Activated naive CD4-positive, alpha-beta T cell treated with anti-CD3 and anti-CD28 coated beads for 36 hours (primary cell): ENCODE measurements around the gene NT5DC1. TPM values are rescaled to one million over a fixed set of nuclear protein-coding genes. Genes with fewer than 3 reads are reported as not detected.
"Not testable (repeated sequence)": the region's sequence is repeated elsewhere in the genome, so short reads cannot be mapped to it uniquely, and the experiment has no call there.

Experiments used
- CTCF ChIA-PET: fragments of 350-600 bp; sonication (Branson Sonifier 250); formaldehyde crosslinking; loops from one replicate; lab custom pipeline; 2021; ENCODE audit warnings: antibody characterized with exemption; lab: Charles Lee
- DNase-seq: peaks from one replicate; pipeline ENCODE4 v3.0.0-alpha.2; 2020
- H3K27ac Mint-ChIP-seq: one replicate; pipeline ENCODE4 v1.8.0; 2021; ENCODE audit warnings: mild to moderate bottlenecking, mixed read lengths
- H3K27me3 Mint-ChIP-seq: one replicate; pipeline ENCODE4 v1.8.0; 2021; ENCODE audit warnings: low read depth, mixed read lengths
- H3K36me3 Mint-ChIP-seq: one replicate; pipeline ENCODE4 v1.8.0; 2021; ENCODE audit warnings: low read depth, mixed read lengths
- H3K4me1 Mint-ChIP-seq: one replicate; pipeline ENCODE4 v1.8.0; 2021; ENCODE audit warnings: low read depth, mixed read lengths
- H3K4me3 Mint-ChIP-seq: one replicate; pipeline ENCODE4 v1.8.0; 2021; ENCODE audit warnings: mild to moderate bottlenecking, moderate library complexity, mixed read lengths
- H3K9me3 Mint-ChIP-seq: one replicate; pipeline ENCODE4 v1.8.0; 2021; ENCODE audit warnings: mixed read lengths
- intact Hi-C: fragments of 100-400 bp; cut with micrococcal nuclease; formaldehyde crosslinking; loops from one replicate; pipeline ENCODE4 v1.15.1; 2023
- total RNA-seq, 2 experiments: library from RNA; stranded (reverse); gene quantifications; one replicate each; pipeline ENCODE4 v1.2.3, GENCODE V29; 2021

The NT5DC1 gene
- total RNA-seq, 2 experiments from 2014 or later: 59.7 to 62.6 TPM

DNA sequence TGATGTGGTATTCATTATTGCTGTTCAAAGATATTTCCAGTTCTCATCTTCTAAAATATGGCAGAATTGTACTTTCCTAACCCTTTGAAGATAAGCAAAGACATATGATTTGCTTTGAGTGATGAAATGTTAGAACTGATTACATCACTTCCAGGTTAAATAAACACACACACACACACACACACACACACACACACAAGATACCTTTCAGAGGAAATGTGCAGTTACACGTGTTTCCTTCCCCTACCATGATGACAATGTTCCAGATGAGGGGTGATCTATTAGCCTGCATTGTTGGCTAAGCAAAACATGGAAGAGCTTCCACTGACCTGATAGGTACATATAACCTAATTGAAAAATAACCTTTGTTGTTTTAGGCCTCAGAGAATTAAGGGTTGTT is 28.3 kb upstream of the NT5DC1 start:
- intact Hi-C loops: loop anchor here (2.0 kb wide), 1 partner anchor 62 kb away; no protein-coding TSS in a partner anchor
- peaks cover 3% of the 10 kb centered on the region for H3K4me1 Mint-ChIP-seq
- H3K36me3 Mint-ChIP-seq: no peaks in the 10 kb centered on the region
- no peaks in the 10 kb centered on the region for H3K27me3 Mint-ChIP-seq
- no peaks in the 10 kb centered on the region for H3K9me3 Mint-ChIP-seq
- CTCF ChIA-PET: interaction anchor here (0.6 kb wide), 1 partner anchor 47 kb away, joined by 3 read pairs; no protein-coding TSS in a partner anchor
- no peak for DNase-seq
- no peak overlapping the region for H3K4me3 Mint-ChIP-seq
- no peak overlapping the region for H3K27ac Mint-ChIP-seq

DNA sequence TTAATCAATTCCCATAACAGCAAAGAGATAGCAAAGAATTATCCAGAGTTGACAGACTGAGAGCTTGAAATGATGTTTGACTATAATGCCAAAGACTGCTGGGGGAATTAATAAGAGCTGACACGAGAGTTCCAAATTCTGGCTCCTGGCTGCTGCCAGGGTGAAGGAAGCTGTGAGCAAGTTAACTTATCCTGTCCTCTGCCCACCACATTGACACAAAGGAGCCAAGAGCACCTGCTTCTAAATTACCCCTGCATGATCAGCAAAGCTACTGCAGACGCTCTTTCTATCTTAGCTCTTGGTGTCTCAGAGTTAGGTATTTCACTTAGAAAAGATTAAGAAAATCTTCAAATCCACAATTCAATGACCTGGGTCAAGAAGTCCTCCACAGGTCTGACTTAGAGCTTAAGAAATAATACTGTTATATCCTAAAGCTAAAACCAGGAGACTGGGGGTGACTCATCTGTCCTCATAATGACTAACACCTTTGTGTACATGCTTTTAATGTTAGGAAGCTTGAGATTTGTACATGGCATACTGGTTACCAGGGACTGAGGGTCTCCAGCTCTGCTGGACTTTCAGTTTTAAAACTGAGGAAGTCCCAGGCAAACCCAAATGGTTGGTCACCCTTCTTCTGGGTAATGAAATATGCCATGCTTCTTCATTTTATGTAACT is 26.8 kb upstream of the NT5DC1 start:
- no peak for DNase-seq
- H3K9me3 Mint-ChIP-seq: no peaks in the 10 kb centered on the region
- H3K36me3 Mint-ChIP-seq: no peaks in the 10 kb centered on the region
- H3K4me1 Mint-ChIP-seq: peaks cover 3% of the 10 kb centered on the region
- CTCF ChIA-PET: no interaction called here
- intact Hi-C loops: loop anchor here (2.0 kb wide), 1 partner anchor 63 kb away; no protein-coding TSS in a partner anchor
- no peaks in the 10 kb centered on the region for H3K27me3 Mint-ChIP-seq
- H3K4me3 Mint-ChIP-seq: no peak overlapping the region
- H3K27ac Mint-ChIP-seq: no peak overlapping the region

DNA sequence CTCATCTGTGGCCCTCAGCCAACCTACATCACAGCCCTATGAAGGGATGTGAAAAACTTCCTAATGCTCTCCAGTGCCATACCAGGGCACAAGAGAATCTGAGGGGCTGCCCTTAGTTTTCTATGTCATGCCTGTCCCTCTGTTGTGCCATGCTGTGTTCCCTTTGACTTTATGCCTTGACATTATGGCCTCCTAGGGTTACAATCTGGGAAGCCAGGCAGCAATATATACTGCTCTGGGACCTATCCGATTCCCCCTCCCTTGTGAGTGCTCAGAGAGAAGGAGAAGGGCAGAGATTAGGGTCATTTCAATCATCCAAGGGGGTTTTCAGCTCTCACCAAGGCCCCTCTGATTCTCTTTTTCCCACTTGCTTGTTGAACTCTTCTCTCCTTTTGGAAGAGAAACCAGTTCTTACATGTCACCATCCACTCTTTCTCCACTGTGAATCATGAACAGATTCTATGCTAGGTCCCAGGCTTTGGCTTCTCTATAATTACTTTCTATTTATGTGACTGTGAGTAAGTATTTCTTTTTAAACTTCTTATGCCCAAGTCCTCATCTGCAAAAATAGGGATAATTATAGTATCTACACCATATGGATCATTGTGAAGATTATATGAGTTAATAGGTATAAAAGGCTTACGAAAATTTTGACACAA is 25.8 kb upstream of the NT5DC1 start:
- CTCF ChIA-PET: interaction anchor here (0.7 kb wide), 1 partner anchor 204 kb away, joined by 3 read pairs; no protein-coding TSS in a partner anchor
- Mint-ChIP-seq H3K4me3 (no peak overlapping the region), H3K9me3 (no peaks in the 10 kb centered on the region), H3K27me3 (no peaks in the 10 kb centered on the region), H3K4me1 (peaks cover 3% of the 10 kb centered on the region), H3K36me3 (no peaks in the 10 kb centered on the region), H3K27ac (no peak overlapping the region)
- intact Hi-C loops: no loop called here
- DNase-seq: no peak

DNA sequence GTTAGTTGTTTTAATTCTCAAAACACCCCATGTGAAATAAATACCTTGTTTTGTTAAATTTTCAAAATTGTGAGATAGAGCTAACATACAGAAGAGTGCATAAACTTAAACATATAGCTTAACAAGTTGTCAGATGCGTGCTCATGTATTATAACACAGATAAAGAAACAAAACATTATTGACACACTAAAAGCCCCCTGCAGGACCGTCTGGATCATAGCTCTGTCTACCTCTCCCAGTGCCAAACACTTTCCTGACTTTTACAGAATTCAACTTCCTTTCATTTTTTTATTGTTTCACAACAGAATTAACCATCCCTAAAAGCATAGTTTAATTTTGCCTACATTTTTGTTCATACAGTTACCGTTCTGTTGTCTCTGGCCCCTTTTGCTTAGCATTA is 22.1 kb upstream of the NT5DC1 start:
- H3K9me3 Mint-ChIP-seq: no peaks in the 10 kb centered on the region
- CTCF ChIA-PET: no interaction called here
- intact Hi-C loops: no loop called here
- no peak overlapping the region for H3K27ac Mint-ChIP-seq
- H3K36me3 Mint-ChIP-seq: no peaks in the 10 kb centered on the region
- no peak for DNase-seq
- H3K4me3 Mint-ChIP-seq: no peak overlapping the region
- H3K4me1 Mint-ChIP-seq: no peaks in the 10 kb centered on the region
- H3K27me3 Mint-ChIP-seq: peaks cover 8% of the 10 kb centered on the region

DNA sequence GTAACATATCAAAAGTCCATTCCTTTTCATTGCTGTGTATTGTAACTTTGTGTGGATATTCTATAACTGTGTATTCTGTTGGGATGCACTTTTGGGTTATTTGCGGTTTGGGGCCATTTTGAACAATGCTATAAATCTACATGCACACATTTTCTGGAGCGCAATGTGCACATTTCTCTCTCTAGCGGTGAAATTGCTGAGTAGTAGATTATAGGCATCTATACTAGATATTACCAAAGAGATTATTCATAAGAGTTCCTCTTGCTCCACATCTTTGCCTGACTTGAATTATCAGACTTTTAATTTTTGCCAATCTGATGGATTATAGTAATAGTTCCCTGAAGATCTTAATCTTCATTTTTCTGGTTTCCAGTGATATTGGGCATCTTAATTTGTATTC is 21.7 kb upstream of the NT5DC1 start:
- no peak overlapping the region for H3K27ac Mint-ChIP-seq
- H3K27me3 Mint-ChIP-seq: peaks cover 8% of the 10 kb centered on the region
- no peaks in the 10 kb centered on the region for H3K9me3 Mint-ChIP-seq
- no peak overlapping the region for H3K4me3 Mint-ChIP-seq
- intact Hi-C loops: no loop called here
- CTCF ChIA-PET: no interaction called here
- no peaks in the 10 kb centered on the region for H3K4me1 Mint-ChIP-seq
- DNase-seq: no peak
- H3K36me3 Mint-ChIP-seq: no peaks in the 10 kb centered on the region

DNA sequence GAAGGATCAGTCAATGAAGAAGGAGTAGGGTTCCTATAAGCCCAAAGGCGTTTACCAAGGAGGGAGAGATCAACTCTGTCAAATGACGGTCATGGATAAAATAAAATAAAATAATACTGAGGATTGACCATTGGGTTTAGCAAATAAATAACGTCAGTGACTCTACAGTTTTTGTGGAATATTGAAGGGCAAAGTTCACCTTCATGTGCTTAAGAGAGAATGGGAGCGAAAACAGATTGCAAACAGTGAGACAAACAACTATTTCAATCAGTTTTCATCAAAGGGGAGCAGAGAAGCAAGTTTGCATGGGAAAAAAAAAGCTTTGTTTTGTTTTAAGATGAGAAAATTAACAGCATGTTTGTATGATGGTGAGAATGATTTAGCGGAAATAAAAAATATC is 17.6 kb upstream of the NT5DC1 start:
- CTCF ChIA-PET: interaction anchor here (0.7 kb wide), 1 partner anchor 135 kb away, joined by 3 read pairs; no protein-coding TSS in a partner anchor
- H3K27ac Mint-ChIP-seq: no peak overlapping the region
- no peak overlapping the region for H3K4me3 Mint-ChIP-seq
- no peak for DNase-seq
- no peaks in the 10 kb centered on the region for H3K36me3 Mint-ChIP-seq
- peaks cover 8% of the 10 kb centered on the region for H3K27me3 Mint-ChIP-seq
- intact Hi-C loops: no loop called here
- H3K9me3 Mint-ChIP-seq: no peaks in the 10 kb centered on the region
- H3K4me1 Mint-ChIP-seq: no peaks in the 10 kb centered on the region

DNA sequence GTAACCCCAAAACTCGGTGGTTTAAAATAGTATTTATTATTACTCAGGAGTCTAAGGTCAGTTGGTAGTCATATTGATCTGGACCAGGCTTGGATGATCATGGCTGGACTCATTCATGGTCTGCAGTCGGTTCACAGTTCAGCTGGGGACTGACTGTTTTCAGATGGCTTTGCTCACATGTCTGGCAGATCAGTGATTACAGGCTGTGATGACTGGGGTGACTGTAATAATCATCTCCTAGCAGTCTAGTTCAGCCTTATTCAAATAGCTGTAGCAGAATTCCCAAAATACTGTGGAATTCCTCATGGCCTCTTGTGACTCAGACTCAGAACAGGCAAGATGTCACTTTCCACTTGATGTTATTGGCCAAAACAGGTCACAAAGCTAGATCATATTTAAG is 16.4 kb upstream of the NT5DC1 start:
- H3K4me3 Mint-ChIP-seq: no peak overlapping the region
- H3K27me3 Mint-ChIP-seq: peaks cover 8% of the 10 kb centered on the region
- CTCF ChIA-PET: no interaction called here
- H3K9me3 Mint-ChIP-seq: no peaks in the 10 kb centered on the region
- H3K36me3 Mint-ChIP-seq: no peaks in the 10 kb centered on the region
- no peak for DNase-seq
- intact Hi-C loops: no loop called here
- no peak overlapping the region for H3K27ac Mint-ChIP-seq
- no peaks in the 10 kb centered on the region for H3K4me1 Mint-ChIP-seq

DNA sequence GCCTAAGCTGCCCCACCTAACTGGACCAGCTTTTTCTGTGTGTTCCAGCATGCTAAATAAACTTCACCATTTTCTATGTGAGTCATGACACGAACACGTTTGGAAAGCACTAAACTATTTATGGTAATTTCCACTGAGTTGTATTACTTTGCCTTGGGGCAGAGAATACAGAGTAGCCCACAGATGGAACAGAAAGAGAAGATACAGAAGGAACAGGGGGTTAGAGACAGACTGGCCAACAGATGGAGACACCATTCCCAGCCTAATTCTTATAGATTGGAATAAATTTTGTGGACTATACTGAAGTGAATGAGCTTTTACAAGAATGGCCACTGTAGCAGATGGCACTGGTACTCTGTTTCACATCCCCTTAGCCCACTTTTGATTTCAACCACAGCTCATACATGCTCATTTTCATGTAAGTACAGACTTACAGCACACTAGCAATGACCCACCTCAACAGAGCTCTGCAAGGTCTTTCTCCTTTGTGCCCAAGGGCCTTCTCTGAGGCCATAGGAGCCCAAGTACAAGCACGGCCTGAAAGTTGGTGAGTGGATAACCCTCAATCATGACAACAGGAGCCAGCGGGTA is 13.1 kb upstream of the NT5DC1 start:
- H3K27ac Mint-ChIP-seq: no peak overlapping the region
- intact Hi-C loops: no loop called here
- H3K27me3 Mint-ChIP-seq: peaks cover 4% of the 10 kb centered on the region
- H3K4me3 Mint-ChIP-seq: no peak overlapping the region
- no peaks in the 10 kb centered on the region for H3K9me3 Mint-ChIP-seq
- no peak for DNase-seq
- H3K36me3 Mint-ChIP-seq: no peaks in the 10 kb centered on the region
- CTCF ChIA-PET: interaction anchor here (0.6 to 1.2 kb wide), 2 partner anchors 10 to 13 kb away, joined by 3 read pairs; partner anchors contain the start of gene NT5DC1
- H3K4me1 Mint-ChIP-seq: no peaks in the 10 kb centered on the region

DNA sequence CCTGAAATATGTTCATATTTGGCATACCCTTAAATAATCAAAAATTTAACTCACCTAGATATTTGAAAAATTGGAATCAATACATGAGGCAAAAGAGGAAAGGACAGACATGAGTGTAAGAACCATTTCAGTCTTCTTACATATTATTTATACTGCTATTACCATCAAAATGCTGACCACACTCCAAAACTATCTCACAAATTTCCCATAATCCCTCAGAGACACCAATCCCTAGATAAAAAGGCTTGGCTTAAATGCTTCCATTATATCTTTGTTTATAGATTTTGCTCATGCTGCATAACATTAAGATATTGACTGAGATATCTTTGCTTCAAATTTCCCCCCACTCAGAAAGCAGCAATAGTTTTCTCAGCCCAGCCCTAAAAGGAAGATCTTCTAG is 11.7 kb upstream of the NT5DC1 start:
- H3K27me3 Mint-ChIP-seq: peaks cover 1% of the 10 kb centered on the region
- no peak overlapping the region for H3K27ac Mint-ChIP-seq
- CTCF ChIA-PET: interaction anchor here (1.2 kb wide), 1 partner anchor 8 kb away, joined by 3 read pairs; no protein-coding TSS in a partner anchor
- H3K36me3 Mint-ChIP-seq: no peaks in the 10 kb centered on the region
- intact Hi-C loops: no loop called here
- no peaks in the 10 kb centered on the region for H3K4me1 Mint-ChIP-seq
- no peaks in the 10 kb centered on the region for H3K9me3 Mint-ChIP-seq
- no peak for DNase-seq
- no peak overlapping the region for H3K4me3 Mint-ChIP-seq

DNA sequence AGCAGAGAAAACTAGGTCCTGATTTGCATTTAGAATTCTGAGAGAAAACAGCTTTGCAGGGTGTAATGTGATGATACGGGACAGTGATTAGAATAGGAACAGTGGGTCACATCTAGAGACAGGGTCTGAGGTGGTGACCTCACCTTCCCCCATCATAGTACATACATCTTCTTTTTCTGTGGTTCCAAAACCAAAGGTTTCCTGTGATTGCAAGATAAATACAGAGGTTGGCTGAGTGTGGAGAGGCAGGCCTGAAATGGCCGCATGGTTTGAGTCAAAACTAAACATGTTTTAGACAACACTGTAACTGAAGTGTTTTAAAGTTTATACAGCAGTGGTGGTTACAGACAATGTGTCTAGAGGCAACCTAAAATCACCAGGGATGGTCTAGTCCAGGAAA is 10.4 kb upstream of the NT5DC1 start:
- no peak for DNase-seq
- intact Hi-C loops: no loop called here
- Mint-ChIP-seq H3K36me3 (no peaks in the 10 kb centered on the region), H3K4me1 (no peaks in the 10 kb centered on the region), H3K9me3 (peaks cover 1% of the 10 kb centered on the region), H3K4me3 (no peak overlapping the region), H3K27ac (no peak overlapping the region), H3K27me3 (peaks cover 1% of the 10 kb centered on the region)
- CTCF ChIA-PET: no interaction called here

DNA sequence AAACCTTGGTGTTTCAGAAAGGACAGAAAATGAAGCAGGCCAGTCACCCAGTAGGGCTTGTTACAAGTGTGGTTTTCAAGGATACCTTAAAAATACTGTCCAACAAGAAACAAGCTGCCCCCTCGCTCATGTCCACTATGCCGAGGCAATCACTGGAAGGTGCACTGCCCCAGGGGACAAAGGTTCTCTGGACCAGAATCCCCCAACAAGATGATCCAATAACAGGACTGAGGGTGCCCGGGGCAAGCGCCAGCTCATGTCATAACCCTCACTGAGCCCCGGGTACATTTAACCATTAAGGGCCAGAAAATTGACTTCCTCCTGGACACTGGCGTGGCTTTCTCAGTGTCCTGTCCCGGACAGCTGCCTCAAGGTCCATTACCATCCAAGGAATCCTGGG is 6.6 kb upstream of the NT5DC1 start:
- intact Hi-C loops: no loop called here

DNA sequence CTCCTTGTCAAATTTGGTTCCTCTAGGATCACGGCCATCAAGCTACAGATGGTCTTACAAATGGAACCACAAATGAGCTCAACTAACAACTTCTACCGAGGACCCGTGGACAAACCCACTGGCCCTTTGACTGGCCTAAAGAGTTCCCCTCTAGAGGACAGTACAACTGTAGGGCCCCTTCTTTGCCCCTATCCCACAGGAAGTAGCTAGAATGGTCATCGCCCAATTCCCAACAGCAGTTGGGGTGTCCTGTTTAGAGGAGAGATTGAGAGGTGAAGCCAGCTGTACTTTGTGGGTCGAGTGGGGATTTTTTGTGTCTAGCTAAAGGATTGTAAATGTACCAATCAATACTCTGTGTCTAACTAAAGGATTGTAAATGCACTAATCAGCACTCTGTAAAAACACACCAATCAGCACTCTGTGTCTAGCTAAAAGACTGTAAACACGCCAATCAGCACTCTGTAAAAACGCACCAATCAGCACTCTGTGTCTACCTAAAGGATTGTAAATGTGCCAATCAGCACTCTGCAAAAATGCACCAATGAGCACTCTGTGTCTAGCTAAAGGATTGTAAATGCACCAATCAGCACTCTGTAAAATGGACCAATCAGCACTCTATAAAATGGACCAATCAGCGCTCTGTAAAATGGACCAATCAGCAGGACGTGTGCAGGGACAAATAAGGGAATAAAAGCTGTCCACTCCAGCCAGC is 4.4 kb upstream of the NT5DC1 start:
- H3K4me1 Mint-ChIP-seq, H3K27me3 Mint-ChIP-seq, H3K4me3 Mint-ChIP-seq, intact Hi-C loops, H3K27ac Mint-ChIP-seq: not testable (repeated sequence)
- CTCF ChIA-PET: interaction anchor here (0.6 to 2.7 kb wide), 10 partner anchors 8 to 158 kb away, joined by 3 to 14 read pairs (median 4); no protein-coding TSS in a partner anchor
- peak; percentile 25 for DNase-seq
- Mint-ChIP-seq H3K9me3 (peaks cover 16% of the 10 kb centered on the region), H3K36me3 (peaks cover 10% of the 10 kb centered on the region)

More for the DNA sequence above, 6.6 kb upstream of the NT5DC1 start:
- Mint-ChIP-seq H3K27ac (no peak overlapping the region), H3K9me3 (peaks cover 16% of the 10 kb centered on the region), H3K4me1 (no peaks in the 10 kb centered on the region), H3K36me3 (peaks cover 10% of the 10 kb centered on the region), H3K27me3 (peaks cover 1% of the 10 kb centered on the region), H3K4me3 (no peak overlapping the region)
- DNase-seq: no peak
- CTCF ChIA-PET: no interaction called here
